Measurements from ENCODE around the gene NUP58.

Gene NUP58

DNA sequence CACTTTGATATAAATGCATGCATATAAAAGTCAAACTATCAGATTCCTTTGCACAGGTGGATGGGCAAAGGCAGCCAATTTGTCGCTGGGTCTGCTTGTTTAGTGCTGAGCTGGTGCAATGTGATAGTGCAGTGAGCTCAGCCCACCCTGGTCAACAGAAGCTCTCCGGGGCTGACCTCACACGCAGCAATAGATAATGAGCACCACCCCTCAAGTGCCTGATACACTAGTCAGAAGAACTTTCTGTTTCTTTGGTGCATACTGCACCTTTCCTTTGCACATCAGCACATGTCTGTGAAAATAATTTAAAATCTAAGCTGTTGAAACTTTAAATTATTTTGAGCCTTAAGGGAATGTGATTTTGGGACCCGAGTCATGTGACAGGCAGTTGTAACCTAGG is 90.5 kb downstream of the NUP58 start:
- H3K4me1 ChIP-seq (ENCODE audit: control insufficient read depth, low read length), result no peaks in the 10 kb centered on the region
- H3K4me2 ChIP-seq (ENCODE audit: low read length), result no peak overlapping the region
- no peaks in the 10 kb centered on the region for H3K9me3 ChIP-seq (ENCODE audit: control insufficient read depth, insufficient read depth, low read length)
- no peaks in the 10 kb centered on the region for H3K9me2 ChIP-seq (replicated peaks; ENCODE audit: control insufficient read depth, low read length)
- no peak overlapping the region for H3K4me3 ChIP-seq (ENCODE audit: low read length)
- TF ChIP-seq CTCF (IDR thresholded peaks at IDR 0.05; ENCODE audit: low read depth, low read length, poor library complexity, severe bottlenecking), result no peak
- TF ChIP-seq EZH2phosphoT487 (IDR thresholded peaks at IDR 0.05; ENCODE audit: borderline replicate concordance, low read length), result no peak
- H3F3A ChIP-seq (ENCODE audit: control insufficient read depth, insufficient read depth), result no peaks in the 10 kb centered on the region
- H3K79me2 ChIP-seq (ENCODE audit: control insufficient read depth, low read length), result no peaks in the 10 kb centered on the region
- H3K27ac ChIP-seq (ENCODE audit: low read depth, low read length), result no peak overlapping the region
- H3K27me3 ChIP-seq (ENCODE audit: control insufficient read depth, low read length), result peaks cover 4% of the 10 kb centered on the region; the same call in 1 of the 2 replicates
- H4K20me1 ChIP-seq (ENCODE audit: control insufficient read depth, insufficient read depth, low read depth, low read length), result no peaks in the 10 kb centered on the region
- H3K36me3 ChIP-seq (ENCODE audit: control insufficient read depth, low read length), result no peaks in the 10 kb centered on the region

Data from DOHH2 (cell line).